Activated CD8-positive, alpha-beta memory T cell treated with anti-CD3 and anti-CD28 coated beads for 1 hour (primary cell): ENCODE data around the gene TMTC2.

ENCODE experiments used
- DNase-seq, 2 donors: peaks; one replicate each; pipeline ENCODE4 v3.0.0-alpha.2; 2020; ENCODE audit warnings: low read depth in 1 of 2; ENCODE audit errors: extremely low read depth in 1 of 2

TMTC2 gene

GRCh38 chr12:83005534-83006197 lies 319.0 kb downstream of the TMTC2 start:
- no peak for DNase-seq

- no peak for DNase-seq
These were observed 322.0 kb downstream of the TMTC2 start for GRCh38 chr12:83008703-83009102.

DNA sequence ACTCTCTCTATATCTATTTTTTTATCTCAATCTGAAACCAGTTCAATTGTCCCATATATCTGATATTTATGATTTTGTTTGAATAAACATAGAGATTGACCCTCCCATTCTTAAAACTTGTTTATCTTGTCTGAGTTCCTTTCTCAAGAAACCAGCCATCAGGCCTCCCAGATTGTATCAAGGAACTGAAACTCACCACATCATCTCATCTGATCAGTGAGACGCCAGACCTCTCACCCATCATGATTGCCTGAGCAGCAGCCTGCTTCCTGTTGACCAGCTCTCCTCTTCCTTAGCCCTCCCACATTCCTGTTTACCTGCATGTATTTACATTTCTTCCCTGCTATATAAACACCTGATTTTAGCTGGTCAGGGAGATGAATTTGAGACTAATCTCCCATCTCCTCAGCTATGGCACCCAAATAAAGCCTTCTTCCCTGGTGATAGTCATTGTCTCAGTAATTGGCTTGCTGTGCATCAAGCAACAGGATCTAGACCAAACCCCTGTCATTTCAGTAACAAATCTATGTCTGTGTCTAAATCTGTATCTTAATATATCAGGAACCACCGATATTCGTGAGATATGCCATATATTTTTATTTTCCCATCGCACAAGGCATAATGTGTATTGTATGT lies 323.6 kb downstream of the TMTC2 start:
- no peak for DNase-seq

DNA sequence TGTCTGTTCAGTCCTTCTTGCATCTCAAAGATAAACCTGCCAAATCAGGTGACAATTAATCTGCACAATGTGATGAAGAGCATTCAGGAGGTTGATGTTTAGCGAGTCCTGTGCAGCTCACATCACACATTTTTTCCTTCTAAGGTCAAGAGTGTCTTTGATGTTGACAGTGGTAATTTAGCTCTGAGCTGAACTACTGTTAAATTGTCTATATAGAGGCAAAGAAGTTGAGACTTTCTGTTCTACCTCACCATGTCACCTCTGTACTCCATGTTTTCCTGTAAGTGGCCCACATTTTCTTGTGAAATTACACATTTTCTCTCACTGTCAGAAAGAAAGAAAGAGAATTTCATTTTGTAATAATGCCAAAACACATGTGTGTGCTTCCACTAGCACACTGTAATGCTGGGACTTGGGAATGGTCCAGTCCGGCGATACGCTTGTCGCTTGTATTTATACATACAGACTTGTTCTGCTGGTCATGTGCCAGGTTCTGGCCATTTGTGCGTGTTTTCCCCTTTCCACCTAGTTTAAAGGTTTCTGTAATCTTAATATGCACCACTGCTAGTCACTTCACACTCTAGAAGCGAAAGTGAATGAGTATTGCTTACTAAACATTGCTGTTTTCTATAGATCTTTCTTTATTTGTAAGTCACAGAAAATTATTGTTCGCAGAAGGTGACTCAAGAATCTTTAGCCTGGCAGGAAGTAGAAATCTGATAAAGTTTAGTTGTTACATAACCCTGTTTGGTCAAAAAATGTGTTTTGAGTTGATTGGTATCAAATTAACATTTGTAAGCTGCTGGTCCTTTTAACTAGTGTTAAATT lies 328.9 kb downstream of the TMTC2 start:
- DNase-seq, result no peak

DNA sequence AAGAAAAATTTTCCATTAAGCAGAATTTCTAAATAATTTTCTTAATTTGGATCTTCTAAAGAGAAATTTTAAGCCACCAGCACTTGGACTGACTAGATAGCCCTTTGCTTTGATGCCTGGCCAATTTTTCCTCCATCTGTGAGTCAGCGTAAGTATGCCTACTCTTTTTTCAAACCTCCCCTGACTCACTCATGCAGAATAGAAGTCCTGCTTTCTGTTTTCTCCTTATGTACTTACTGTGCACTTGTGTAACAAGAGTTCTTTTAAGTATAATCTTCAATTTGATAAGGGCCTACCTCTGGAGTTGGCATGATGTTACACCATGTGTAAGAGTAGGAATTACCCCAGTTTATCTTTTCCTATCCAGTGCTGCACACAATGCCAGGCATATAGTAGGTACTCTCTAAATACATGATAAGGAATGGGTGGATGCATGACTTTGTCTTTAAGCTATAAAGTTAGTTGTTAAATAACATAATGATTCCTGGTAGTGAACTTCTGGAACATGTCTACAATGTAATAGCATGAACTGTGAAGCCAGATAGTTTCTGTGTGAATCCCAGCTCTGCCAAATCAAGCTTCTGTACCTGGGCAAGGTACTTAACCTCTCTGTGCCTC lies 329.6 kb downstream of the TMTC2 start:
- DNase-seq, result no peak

DNA sequence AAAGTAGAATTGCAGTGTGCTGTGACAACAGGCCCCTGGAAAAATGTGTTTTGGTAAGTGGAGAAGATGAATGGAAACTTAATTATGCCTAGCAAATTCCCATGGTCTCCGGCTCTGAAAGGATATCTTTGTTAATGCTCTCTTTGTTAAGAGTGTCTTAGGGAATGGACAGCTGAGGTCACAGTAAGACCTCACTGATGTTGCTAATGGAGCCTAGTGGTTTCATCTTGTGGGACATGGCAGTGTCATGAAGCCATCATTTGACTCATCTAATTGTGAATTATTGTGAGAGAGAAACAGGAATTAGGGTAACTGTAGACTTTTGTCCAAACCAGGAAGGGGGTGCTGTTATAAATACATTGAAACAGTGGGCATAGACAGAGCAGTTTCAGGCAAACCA lies 330.3 kb downstream of the TMTC2 start:
- DNase-seq, result no peak

DNA sequence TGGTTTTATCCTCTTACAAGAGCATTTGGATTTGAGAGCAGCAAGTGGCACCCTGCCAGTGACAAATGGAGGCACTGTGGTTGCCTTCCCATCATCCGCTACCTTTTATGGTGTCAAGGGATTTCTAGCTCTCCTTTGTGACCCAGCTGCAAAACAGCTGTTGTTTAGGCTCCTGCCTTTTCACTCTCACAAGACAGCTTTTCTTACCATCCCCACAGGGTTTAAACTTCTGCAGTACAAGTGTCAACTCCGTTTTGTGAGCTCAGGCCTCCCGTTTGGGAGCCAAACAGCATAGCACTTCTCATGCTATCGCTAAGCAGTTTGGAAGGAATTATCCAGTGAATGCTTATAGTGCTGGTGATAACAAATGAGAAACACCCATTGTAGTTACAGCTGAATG lies 331.4 kb downstream of the TMTC2 start:
- DNase-seq, result no peak

DNA sequence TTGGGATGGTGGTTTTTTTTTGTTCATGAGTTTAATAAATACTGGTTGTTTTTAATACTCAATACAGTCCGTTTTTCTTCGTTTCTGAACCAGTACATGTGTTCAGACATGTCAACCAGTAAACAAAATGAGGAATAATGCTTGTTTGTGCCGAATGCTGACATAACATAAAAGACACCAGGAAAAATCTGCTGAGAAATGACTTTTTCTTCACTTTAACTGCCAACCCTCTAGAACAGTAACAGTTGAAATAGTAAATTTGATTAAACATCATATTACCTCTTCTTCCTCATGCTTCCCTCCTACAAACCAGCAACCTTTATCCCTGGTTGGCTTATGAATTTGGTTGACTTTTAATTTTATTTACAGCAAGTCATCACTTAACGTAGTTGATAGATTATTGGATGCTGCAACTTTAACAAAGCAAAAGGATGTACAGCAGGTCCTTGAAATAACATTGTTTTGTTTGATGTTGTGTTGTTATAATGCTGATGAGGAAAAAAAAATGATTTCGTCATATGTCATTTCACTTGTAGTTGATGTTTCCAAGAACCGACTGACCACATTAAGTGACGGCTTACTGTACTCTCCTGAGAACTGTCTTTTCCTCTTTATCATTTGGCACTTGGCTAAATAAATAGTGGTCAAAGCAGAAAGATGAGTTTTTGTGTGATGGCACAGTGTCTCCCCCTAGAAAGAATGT lies 340.5 kb downstream of the TMTC2 start:
- DNase-seq, result no peak

DNA sequence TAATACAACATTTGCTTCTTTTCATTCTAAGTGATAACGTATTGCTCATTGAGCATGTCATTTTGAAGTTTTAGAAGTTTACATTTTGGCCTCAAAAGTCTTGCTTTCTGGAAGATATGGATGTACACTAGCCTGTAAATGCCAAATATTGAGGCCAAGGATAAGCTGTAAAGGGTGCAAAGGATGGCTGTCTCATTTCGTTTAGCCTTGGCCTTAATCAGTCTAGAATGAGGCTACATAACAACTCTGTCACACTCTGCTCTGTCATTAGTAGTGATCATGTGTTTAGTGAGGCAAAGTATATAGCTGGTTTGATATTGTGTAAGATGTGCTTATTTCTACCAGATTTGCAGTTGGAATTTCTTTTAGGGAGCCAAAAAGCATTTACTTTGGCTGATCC lies 344.5 kb downstream of the TMTC2 start:
- DNase-seq, result no peak

GRCh38 chr12:83036847-83037246 lies 350.1 kb downstream of the TMTC2 start:
- DNase-seq, result no peak

- DNase-seq, result no peak
These were observed 352.7 kb downstream of the TMTC2 start for GRCh38 chr12:83039413-83039812.

DNA sequence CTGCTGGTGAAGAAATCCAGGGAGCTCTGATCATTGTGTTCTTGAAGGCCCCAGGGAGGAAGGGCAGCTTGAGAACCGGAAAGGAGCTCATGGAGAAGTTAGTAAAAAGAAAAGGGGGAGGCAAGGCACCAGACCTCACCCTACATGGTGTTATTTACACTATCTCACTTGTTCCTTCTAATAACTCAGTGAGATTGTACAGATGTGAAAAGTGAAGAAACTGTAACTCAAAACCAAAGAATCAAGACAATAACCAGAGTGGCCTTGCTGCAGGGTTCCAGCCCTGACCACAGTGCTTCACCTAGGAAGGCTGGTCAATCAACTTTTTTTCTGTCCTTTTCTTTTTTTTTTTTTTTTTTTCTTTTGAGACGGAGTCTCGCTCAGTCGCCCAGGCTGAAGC lies 353.6 kb downstream of the TMTC2 start:
- DNase-seq, result no peak

DNA sequence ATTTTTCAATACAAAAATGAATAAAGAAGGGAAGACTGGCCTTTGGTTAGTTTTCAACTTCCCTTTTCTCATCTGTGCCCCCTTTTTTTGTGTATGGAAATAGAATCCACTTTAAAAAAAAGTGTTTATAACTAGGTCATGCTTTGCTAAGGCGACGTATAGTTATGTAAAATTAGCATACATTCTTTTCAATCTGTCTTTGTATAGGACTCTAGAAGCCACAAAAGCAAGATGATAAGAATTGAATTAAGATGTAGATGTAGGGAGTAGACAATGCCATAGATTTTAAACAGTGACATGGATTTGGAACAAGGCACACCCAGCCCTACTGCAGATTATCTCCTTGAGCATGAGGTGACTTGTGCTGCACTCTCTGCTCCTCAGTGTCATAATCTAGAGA lies 354.3 kb downstream of the TMTC2 start:
- no peak for DNase-seq

GRCh38 chr12:83042441-83043200 lies 355.9 kb downstream of the TMTC2 start:
- DNase-seq, result no peak

DNA sequence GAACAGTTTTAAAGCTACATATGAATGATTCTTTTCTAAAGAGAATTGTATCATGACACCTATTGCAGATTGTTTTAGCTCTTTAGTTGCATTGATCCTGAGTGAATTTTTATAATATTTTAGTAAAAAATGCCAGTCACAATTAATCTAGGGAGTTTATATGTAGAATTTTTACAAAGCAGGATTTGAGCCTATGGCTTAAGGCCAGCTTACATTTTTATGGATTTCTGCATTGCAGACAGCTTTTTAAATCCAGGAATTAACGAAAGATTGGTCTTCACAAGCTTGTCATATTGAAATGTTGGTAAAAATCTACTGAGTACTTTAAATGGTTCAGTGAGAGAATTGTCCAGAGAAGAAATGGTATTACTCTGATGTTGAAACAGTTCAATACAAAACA lies 358.0 kb downstream of the TMTC2 start:
- no peak for DNase-seq

DNA sequence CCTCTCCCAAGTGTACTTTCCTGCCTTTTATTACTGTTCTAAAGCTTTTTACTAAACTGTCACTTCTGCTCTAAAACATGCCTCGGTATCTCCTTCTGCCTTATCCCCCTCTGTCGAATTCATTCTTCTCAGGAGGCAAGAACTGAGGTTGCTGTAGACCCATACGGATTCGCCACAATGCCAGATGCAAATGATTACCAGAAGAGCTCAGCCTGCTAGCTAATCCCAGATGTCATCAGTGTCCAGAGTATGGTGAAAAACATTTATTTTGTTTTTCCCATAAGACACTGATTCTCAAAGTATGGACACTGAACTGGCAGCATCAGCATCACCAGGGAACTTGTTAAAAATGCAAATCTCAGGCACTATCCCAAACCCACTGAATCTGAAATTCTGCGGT lies 359.3 kb downstream of the TMTC2 start:
- no peak for DNase-seq

DNA sequence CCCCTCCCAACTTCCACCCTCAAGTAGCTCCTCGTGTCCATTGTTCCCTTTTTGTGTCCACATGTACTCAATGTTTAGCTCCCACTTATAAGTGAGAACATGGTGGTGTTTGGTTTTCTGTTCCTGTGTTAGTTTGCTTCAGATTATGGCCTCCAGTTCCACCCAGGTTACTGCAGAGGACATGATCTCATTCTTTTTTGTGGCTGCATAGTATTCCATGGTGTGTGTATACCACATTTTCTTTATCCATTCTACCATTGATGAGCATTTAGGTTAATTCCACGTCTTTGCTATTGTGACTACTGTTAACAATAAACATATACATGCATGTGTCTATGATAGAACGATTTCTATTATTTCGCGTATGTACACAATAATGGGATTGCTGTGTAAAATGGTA lies 362.6 kb downstream of the TMTC2 start:
- no peak for DNase-seq

DNA sequence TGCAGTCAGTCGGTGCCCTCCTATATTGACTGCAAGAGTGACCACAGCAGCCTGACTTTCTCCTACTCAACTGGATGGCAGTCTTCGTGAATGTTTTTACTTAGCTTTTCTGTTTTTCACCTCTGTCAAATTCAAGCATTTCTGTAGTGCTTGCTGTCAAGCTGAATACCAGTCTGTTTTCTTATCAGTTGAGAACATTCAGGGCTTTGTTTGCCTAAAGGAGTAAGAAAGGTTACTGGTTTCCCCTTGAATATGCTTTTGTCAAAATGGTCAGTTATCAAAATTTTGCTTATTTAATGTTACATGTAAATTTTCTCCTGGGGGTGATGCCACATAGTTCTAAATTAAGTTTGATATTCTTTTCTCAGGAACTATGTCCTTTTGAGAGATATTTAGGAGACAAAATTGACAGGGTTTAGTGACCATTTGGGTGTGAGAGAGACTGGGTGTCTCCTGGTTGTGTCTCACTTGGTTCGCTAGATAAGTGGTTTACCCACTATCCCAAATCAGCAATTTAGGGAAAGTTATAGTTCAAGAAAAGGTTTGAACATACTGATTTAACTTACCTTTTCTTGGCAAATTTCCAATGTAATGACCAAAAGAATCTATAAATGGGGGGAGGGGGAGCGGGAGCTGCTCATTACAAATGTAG lies 366.3 kb downstream of the TMTC2 start:
- DNase-seq, result no peak

GRCh38 chr12:83057436-83057835 lies 370.7 kb downstream of the TMTC2 start:
- DNase-seq, result no peak

DNA sequence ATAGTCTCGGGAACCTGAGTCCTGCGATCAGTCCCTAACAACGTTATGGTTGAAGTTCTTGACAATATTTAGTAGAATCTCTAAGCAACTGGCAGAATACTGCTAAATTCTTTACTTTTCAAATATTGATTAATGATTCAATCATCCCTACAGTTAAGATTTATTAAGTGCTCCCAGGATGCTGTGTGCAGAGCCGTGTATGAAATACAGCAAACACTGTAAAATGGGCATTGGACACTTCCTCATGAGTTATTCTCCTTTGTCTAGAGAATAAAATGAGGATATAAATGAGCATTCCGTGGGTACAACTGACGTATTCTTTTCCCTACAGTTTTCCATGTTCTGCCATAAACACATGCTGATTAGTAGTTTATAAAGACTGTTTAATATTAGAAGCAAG lies 372.4 kb downstream of the TMTC2 start:
- no peak for DNase-seq
